ENCODE measurements around the gene PTAFR.
"Not testable (repeated sequence)": the region's sequence is repeated elsewhere in the genome, so short reads cannot be mapped to it uniquely, and the experiment has no call there.

PTAFR gene

GRCh38 chr1:28159680-28160079, 16.8 kb downstream of the PTAFR start:
- no peak for ATAC-seq
- H3K4me1 Mint-ChIP-seq = peaks cover 23% of the 10 kb centered on the region
- no peaks in the 10 kb centered on the region for H3K9me3 Mint-ChIP-seq
- peaks cover 8% of the 10 kb centered on the region for H3K36me3 Mint-ChIP-seq
- no peaks in the 10 kb centered on the region for H3K27me3 Mint-ChIP-seq
- H3K4me3 Mint-ChIP-seq = no peak overlapping the region
- no peak overlapping the region for H3K27ac Mint-ChIP-seq

GRCh38 chr1:28159243-28159642, 17.2 kb downstream of the PTAFR start:
- peaks cover 23% of the 10 kb centered on the region for H3K4me1 Mint-ChIP-seq
- H3K36me3 Mint-ChIP-seq = peaks cover 8% of the 10 kb centered on the region
- H3K27me3 Mint-ChIP-seq = no peaks in the 10 kb centered on the region
- no peak overlapping the region for H3K27ac Mint-ChIP-seq
- no peak for ATAC-seq
- no peaks in the 10 kb centered on the region for H3K9me3 Mint-ChIP-seq
- no peak overlapping the region for H3K4me3 Mint-ChIP-seq

GRCh38 chr1:28157894-28158293, 18.6 kb downstream of the PTAFR start:
- Mint-ChIP-seq H3K27me3 (no peaks in the 10 kb centered on the region), H3K27ac (no peak overlapping the region), H3K4me1 (peaks cover 15% of the 10 kb centered on the region), H3K9me3 (no peaks in the 10 kb centered on the region), H3K4me3 (no peak overlapping the region), H3K36me3 (peaks cover 8% of the 10 kb centered on the region)
- ATAC-seq = no peak

GRCh38 chr1:28156821-28157220, 19.7 kb downstream of the PTAFR start:
- H3K27ac Mint-ChIP-seq = no peak overlapping the region
- no peak for ATAC-seq
- H3K36me3 Mint-ChIP-seq = peaks cover 8% of the 10 kb centered on the region
- peaks cover 12% of the 10 kb centered on the region for H3K4me1 Mint-ChIP-seq
- H3K4me3 Mint-ChIP-seq = no peak overlapping the region
- H3K27me3 Mint-ChIP-seq = no peaks in the 10 kb centered on the region
- no peaks in the 10 kb centered on the region for H3K9me3 Mint-ChIP-seq

GRCh38 chr1:28155628-28156027, 20.9 kb downstream of the PTAFR start:
- Mint-ChIP-seq H3K27ac (no peak overlapping the region), H3K27me3 (no peaks in the 10 kb centered on the region), H3K36me3 (peaks cover 8% of the 10 kb centered on the region), H3K4me3 (no peak overlapping the region), H3K4me1 (peaks cover 8% of the 10 kb centered on the region), H3K9me3 (no peaks in the 10 kb centered on the region)
- no peak for ATAC-seq

- Mint-ChIP-seq H3K4me1 (peaks cover 8% of the 10 kb centered on the region), H3K36me3 (peaks cover 17% of the 10 kb centered on the region), H3K4me3 (no peak overlapping the region), H3K27ac (no peak overlapping the region), H3K9me3 (peaks cover 3% of the 10 kb centered on the region), H3K27me3 (no peaks in the 10 kb centered on the region)
- ATAC-seq = no peak
Observed at GRCh38 chr1:28154078-28154594, 22.4 kb downstream of the PTAFR start.

GRCh38 chr1:28150125-28150780, 26.2 kb downstream of the PTAFR start:
- Mint-ChIP-seq H3K4me1 (peaks cover 24% of the 10 kb centered on the region), H3K4me3 (no peak overlapping the region), H3K9me3 (peaks cover 3% of the 10 kb centered on the region), H3K27me3 (no peaks in the 10 kb centered on the region), H3K36me3 (peaks cover 11% of the 10 kb centered on the region), H3K27ac (no peak overlapping the region)
- no peak for ATAC-seq

GRCh38 chr1:28148880-28149195, 27.7 kb downstream of the PTAFR start:
- Mint-ChIP-seq H3K4me1 (peaks cover 38% of the 10 kb centered on the region), H3K36me3 (peaks cover 11% of the 10 kb centered on the region), H3K4me3 (no peak overlapping the region), H3K9me3 (peaks cover 3% of the 10 kb centered on the region), H3K27me3 (no peaks in the 10 kb centered on the region), H3K27ac (peak overlapping the region; percentile 66)
- ATAC-seq = no peak

GRCh38 chr1:28147264-28148094, 29.0 kb downstream of the PTAFR start:
- ATAC-seq = no peak
- Mint-ChIP-seq H3K36me3 (peaks cover 11% of the 10 kb centered on the region), H3K27ac (peak overlapping the region; percentile 66), H3K4me3 (peak overlapping the region; percentile 7), H3K4me1 (peaks cover 46% of the 10 kb centered on the region), H3K27me3 (no peaks in the 10 kb centered on the region), H3K9me3 (peaks cover 3% of the 10 kb centered on the region)

- Mint-ChIP-seq H3K27ac (no peak overlapping the region), H3K27me3 (no peaks in the 10 kb centered on the region)
Observed at GRCh38 chr1:28145728-28146127, 30.8 kb downstream of the PTAFR start.

GRCh38 chr1:28144203-28145135, 32.0 kb downstream of the PTAFR start:
- Mint-ChIP-seq H3K9me3 (no peaks in the 10 kb centered on the region), H3K27me3 (peaks cover 4% of the 10 kb centered on the region), H3K36me3 (no peaks in the 10 kb centered on the region), H3K4me1 (peaks cover 44% of the 10 kb centered on the region), H3K27ac (peak overlapping the region; percentile 47), H3K4me3 (peak overlapping the region; percentile 21)
- ATAC-seq = peak; percentile 95

More at GRCh38 chr1:28145728-28146127, 30.8 kb downstream of the PTAFR start:
- H3K4me1 Mint-ChIP-seq = peaks cover 38% of the 10 kb centered on the region
- ATAC-seq = no peak
- peaks cover 3% of the 10 kb centered on the region for H3K9me3 Mint-ChIP-seq
- H3K4me3 Mint-ChIP-seq = no peak overlapping the region
- H3K36me3 Mint-ChIP-seq = peaks cover 11% of the 10 kb centered on the region

- Mint-ChIP-seq H3K4me3 (no peak overlapping the region), H3K27me3 (peaks cover 10% of the 10 kb centered on the region), H3K36me3 (no peaks in the 10 kb centered on the region), H3K9me3 (no peaks in the 10 kb centered on the region), H3K27ac (peak overlapping the region; percentile 47), H3K4me1 (peaks cover 52% of the 10 kb centered on the region)
- no peak for ATAC-seq
Observed at GRCh38 chr1:28143496-28144202, 32.8 kb downstream of the PTAFR start.

GRCh38 chr1:28141685-28142084, 34.8 kb downstream of the PTAFR start:
- no peaks in the 10 kb centered on the region for H3K9me3 Mint-ChIP-seq
- no peak overlapping the region for H3K4me3 Mint-ChIP-seq
- no peak for ATAC-seq
- peaks cover 10% of the 10 kb centered on the region for H3K27me3 Mint-ChIP-seq
- H3K36me3 Mint-ChIP-seq = no peaks in the 10 kb centered on the region
- no peak overlapping the region for H3K27ac Mint-ChIP-seq
- peaks cover 41% of the 10 kb centered on the region for H3K4me1 Mint-ChIP-seq

GRCh38 chr1:28139866-28140265, 36.6 kb downstream of the PTAFR start:
- H3K27ac Mint-ChIP-seq, H3K4me3 Mint-ChIP-seq, H3K27me3 Mint-ChIP-seq, ATAC-seq, H3K36me3 Mint-ChIP-seq, H3K9me3 Mint-ChIP-seq: not testable (repeated sequence)
- peaks cover 54% of the 10 kb centered on the region for H3K4me1 Mint-ChIP-seq
